Measurements from ENCODE around the gene CEACAM8. TPM values are rescaled to one million over a fixed set of nuclear protein-coding genes. Genes with fewer than 3 reads are reported as not detected.
"Not testable (repeated sequence)": the region's sequence is repeated elsewhere in the genome, so short reads cannot be mapped to it uniquely, and the experiment has no call there.

The CEACAM8 gene
- 10 to 100 TPM in 3 of 7 donors, 1 to 10 TPM in 3, under 1 TPM in 1; 0.55 to 53.6 (median 5.0) TPM for total RNA-seq
- 1 to 10 TPM in 1 of 3 donors, under 1 TPM in 2; 0.33 to 1.2 (median 0.63) TPM for polyA plus RNA-seq
- long read RNA-seq, donor 1: 0 reads
- long read RNA-seq, donor 2: 0 reads

- Histone ChIP-seq H3K36me3 (no peaks in the 10 kb centered on the region), H3K27ac (peak within 1 kb of the TSS in 3 of 8 donors; percentile 22 to 61 (median 44)), H3K4me3 (no peak within 1 kb of the TSS), H3K27me3 (replicated peaks in 1 of 7) (peaks cover 0 to 19% (median 0%) of the 10 kb centered on the region in 7 donors), H3K4me1 (peaks cover 0 to 46% (median 7%) of the 10 kb centered on the region in 6 donors), H3K9me3 (no peaks in the 10 kb centered on the region)
- TF ChIP-seq CTCF (IDR thresholded peaks at IDR 0.05 in 8 of 11, conservative IDR thresholded peaks at IDR 0.05 in 3 of 11) (no peak), POLR2AphosphoS5 (IDR thresholded peaks at IDR 0.05) (no peak), POLR2A (IDR thresholded peaks at IDR 0.05) (no peak)
- intact Hi-C loops (cut with DNase I; ENCODE audit: low total_unique reads): loop anchor here (5.0 kb wide), 1 partner anchor 33 kb away; no protein-coding TSS in a partner anchor
- no peak for DNase-seq
- 51 to 77% (median 60%) methylated on average over 10 of the region's 10 CpGs for WGBS, 5 donors
Measured at GRCh38 chr19:42594617-42595489, at the start of gene CEACAM8. Gene CEACAM8, minus strand, starts transcription at chr19:42594924. Its CDS starts 96 bp downstream, at chr19:42594828.

GRCh38 chr19:42639324-42640092 is 44.8 kb upstream of the CEACAM8 start:
- not testable (repeated sequence) for H3K27me3 ChIP-seq (replicated peaks in 1 of 7)
- peaks cover 0 to 18% (median 2%) of the 10 kb centered on the region in 8 donors for H3K9me3 ChIP-seq
- 95 to 97% (median 95%) methylated on average over 21 to 58 of the region's 58 CpGs for WGBS, 5 donors

GRCh38 chr19:42635233-42635539 is 40.5 kb upstream of the CEACAM8 start:
- H3K4me1 ChIP-seq: no peaks in the 10 kb centered on the region
- no peak for DNase-seq
- intact Hi-C loops (cut with DNase I; ENCODE audit: low total_unique reads): no loop called here
- peaks cover 0 to 3% (median 0%) of the 10 kb centered on the region in 7 donors for H3K27me3 ChIP-seq (replicated peaks in 1 of 7)
- WGBS, 5 donors: 94 to 100% (median 100%) methylated on average over 1 of the region's 1 CpG
- TF ChIP-seq POLR2A (IDR thresholded peaks at IDR 0.05): no peak
- no peaks in the 10 kb centered on the region for H3K36me3 ChIP-seq
- peaks cover 0 to 8% (median 0%) of the 10 kb centered on the region in 8 donors for H3K9me3 ChIP-seq
- H3K27ac ChIP-seq: no peak overlapping the region
- H3K4me3 ChIP-seq: no peak overlapping the region

More at GRCh38 chr19:42639324-42640092, 44.8 kb upstream of the CEACAM8 start:
- H3K4me1 ChIP-seq; H3K36me3 ChIP-seq; intact Hi-C loops (cut with DNase I; ENCODE audit: low total_unique reads); H3K4me3 ChIP-seq; DNase-seq; H3K27ac ChIP-seq: not testable (repeated sequence)

GRCh38 chr19:42634409-42635232 is 39.9 kb upstream of the CEACAM8 start:
- peak in 6 of 11 experiments; percentile 24 to 58 (median 55) for TF ChIP-seq CTCF (IDR thresholded peaks at IDR 0.05 in 8 of 11, conservative IDR thresholded peaks at IDR 0.05 in 3 of 11)
- no peak for TF ChIP-seq POLR2A (IDR thresholded peaks at IDR 0.05)
- WGBS, 5 donors: 51 to 72% (median 67%) methylated on average over 5 of the region's 5 CpGs
- intact Hi-C loops (cut with DNase I; ENCODE audit: low total_unique reads): no loop called here
- H3K27ac ChIP-seq: no peak overlapping the region
- peaks cover 0 to 3% (median 0%) of the 10 kb centered on the region in 7 donors for H3K27me3 ChIP-seq (replicated peaks in 1 of 7)
- H3K4me3 ChIP-seq: no peak overlapping the region
- H3K9me3 ChIP-seq: peaks cover 0 to 3% (median 0%) of the 10 kb centered on the region in 8 donors
- H3K4me1 ChIP-seq: no peaks in the 10 kb centered on the region
- no peak for DNase-seq
- no peaks in the 10 kb centered on the region for H3K36me3 ChIP-seq

Data from spleen (tissue), 13 donors.